B cell (primary cell): ENCODE data around the gene HIPK2.

Source experiments
- EZH2 ChIP-seq: IDR thresholded peaks from 2 replicates; pipeline ENCODE4 v1.6.1; 2012; ENCODE audit warnings: borderline replicate concordance, low read depth, mild to moderate bottlenecking, moderate library complexity, low read length; ENCODE audit not compliant: insufficient read depth, poor library complexity, severe bottlenecking
- TF ChIP-seq, protein P1 (sequence below): fragments of 200-600 bp; IDR thresholded peaks from one replicate; pipeline ENCODE4 v1.8.0; 2022; ENCODE audit warnings: antibody characterized with exemption, mild to moderate bottlenecking

DNA sequence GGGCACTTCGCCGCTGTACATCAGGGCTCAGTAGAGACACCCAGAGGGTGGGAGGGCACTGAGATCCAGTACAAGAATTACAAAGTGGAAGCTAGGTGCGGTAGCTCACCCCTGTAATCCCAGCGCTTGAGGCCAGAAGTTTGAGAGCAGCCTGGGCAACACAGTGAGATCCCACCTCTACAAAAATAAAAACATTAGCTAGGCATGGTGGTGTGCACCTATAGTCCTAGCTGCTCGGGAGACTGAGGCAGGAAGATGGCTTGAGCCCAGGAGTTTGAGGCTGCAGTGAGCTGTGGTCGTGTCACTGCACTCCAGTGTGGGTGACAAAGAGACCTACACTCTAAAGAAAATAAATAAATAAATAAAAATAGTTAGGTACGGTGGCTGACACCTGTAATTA, 190.3 kb downstream of the HIPK2 start:
- TF ChIP-seq, protein P1, sequence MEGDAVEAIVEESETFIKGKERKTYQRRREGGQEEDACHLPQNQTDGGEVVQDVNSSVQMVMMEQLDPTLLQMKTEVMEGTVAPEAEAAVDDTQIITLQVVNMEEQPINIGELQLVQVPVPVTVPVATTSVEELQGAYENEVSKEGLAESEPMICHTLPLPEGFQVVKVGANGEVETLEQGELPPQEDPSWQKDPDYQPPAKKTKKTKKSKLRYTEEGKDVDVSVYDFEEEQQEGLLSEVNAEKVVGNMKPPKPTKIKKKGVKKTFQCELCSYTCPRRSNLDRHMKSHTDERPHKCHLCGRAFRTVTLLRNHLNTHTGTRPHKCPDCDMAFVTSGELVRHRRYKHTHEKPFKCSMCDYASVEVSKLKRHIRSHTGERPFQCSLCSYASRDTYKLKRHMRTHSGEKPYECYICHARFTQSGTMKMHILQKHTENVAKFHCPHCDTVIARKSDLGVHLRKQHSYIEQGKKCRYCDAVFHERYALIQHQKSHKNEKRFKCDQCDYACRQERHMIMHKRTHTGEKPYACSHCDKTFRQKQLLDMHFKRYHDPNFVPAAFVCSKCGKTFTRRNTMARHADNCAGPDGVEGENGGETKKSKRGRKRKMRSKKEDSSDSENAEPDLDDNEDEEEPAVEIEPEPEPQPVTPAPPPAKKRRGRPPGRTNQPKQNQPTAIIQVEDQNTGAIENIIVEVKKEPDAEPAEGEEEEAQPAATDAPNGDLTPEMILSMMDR, result no peak
- TF ChIP-seq EZH2, result no peak
